Activated naive CD8-positive, alpha-beta T cell treated with anti-CD3 and anti-CD28 coated beads, Interleukin-2, amount 10 ng/mL, durations not matched to agents 7 days and 5 days (primary cell): ENCODE measurements around the gene ANK2. TPM values are rescaled to one million over a fixed set of nuclear protein-coding genes. Genes with fewer than 3 reads are reported as not detected.
"Not testable (repeated sequence)": the region's sequence is repeated elsewhere in the genome, so short reads cannot be mapped to it uniquely, and the experiment has no call there.

Source experiments
- ATAC-seq: fragments of 150-1000 bp; cut with Tn5 transposase; one replicate; pipeline ENCODE4 v1.10.0; 2021; ENCODE audit warnings: low read depth, moderate library complexity
- POLR2A ChIA-PET: fragments of 350-600 bp; sonication (Branson Sonifier 250); formaldehyde crosslinking; loops from one replicate; lab custom pipeline; 2021; ENCODE audit warnings: antibody characterized with exemption; lab: Charles Lee
- DNase-seq: peaks from one replicate; pipeline ENCODE4 v3.0.0; 2021
- H3K27ac Mint-ChIP-seq: one replicate; pipeline ENCODE4 v1.8.0; 2022; ENCODE audit warnings: mild to moderate bottlenecking, mixed read lengths
- H3K27me3 Mint-ChIP-seq: one replicate; pipeline ENCODE4 v1.8.0; 2022; ENCODE audit warnings: mild to moderate bottlenecking, moderate library complexity, mixed read lengths
- H3K36me3 Mint-ChIP-seq: one replicate; pipeline ENCODE4 v1.8.0; 2021; ENCODE audit warnings: mild to moderate bottlenecking, mixed read lengths
- H3K4me1 Mint-ChIP-seq: one replicate; pipeline ENCODE4 v1.8.0; 2021; ENCODE audit warnings: mixed read lengths
- H3K4me3 Mint-ChIP-seq: one replicate; pipeline ENCODE4 v1.8.0; 2022; ENCODE audit warnings: mild to moderate bottlenecking, moderate library complexity, mixed read lengths
- H3K9me3 Mint-ChIP-seq: one replicate; pipeline ENCODE4 v1.8.0; 2021; ENCODE audit warnings: mixed read lengths
- total RNA-seq, 2 experiments: library from RNA; stranded (reverse); gene quantifications; one replicate each; pipeline ENCODE4 v1.2.3, GENCODE V29; 2021

Gene ANK2
- total RNA-seq, 2 experiments from 2014 or later = 0.69 to 1.8 TPM

GRCh38 chr4:113059449-113060182 lies 10.2 kb downstream of the ANK2 start:
- DNase-seq (no peak), ATAC-seq (no peak)
- POLR2A ChIA-PET = no interaction called here

DNA sequence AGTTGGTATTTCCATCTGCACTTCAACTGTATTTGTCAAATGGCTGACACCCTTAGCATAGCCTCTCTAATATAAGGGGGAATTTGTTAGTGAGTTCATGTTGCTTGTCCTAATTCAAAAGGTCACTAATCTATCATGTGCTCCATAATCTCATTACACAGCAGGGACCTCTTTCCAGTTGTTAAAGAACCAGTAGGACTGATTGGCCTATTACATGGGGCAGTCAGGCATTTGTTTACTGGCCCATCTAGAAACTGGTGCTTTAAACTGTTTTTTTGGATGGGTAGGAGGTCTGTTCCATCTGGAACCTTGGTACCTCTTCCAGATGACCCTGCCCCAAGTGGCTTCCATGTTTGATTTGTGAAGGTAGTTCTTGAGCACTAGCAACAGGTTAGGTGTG lies 11.4 kb downstream of the ANK2 start:
- POLR2A ChIA-PET = no interaction called here
- DNase-seq (no peak), ATAC-seq (no peak)
- Mint-ChIP-seq H3K9me3 (no peaks in the 10 kb centered on the region), H3K27me3 (peaks cover 3% of the 10 kb centered on the region), H3K27ac (no peak overlapping the region), H3K36me3 (no peaks in the 10 kb centered on the region), H3K4me3 (no peak overlapping the region), H3K4me1 (no peaks in the 10 kb centered on the region)

More at GRCh38 chr4:113059449-113060182, 10.2 kb downstream of the ANK2 start:
- Mint-ChIP-seq H3K4me3 (no peak overlapping the region), H3K27ac (no peak overlapping the region), H3K9me3 (no peaks in the 10 kb centered on the region), H3K36me3 (no peaks in the 10 kb centered on the region), H3K4me1 (no peaks in the 10 kb centered on the region), H3K27me3 (peaks cover 3% of the 10 kb centered on the region)

DNA sequence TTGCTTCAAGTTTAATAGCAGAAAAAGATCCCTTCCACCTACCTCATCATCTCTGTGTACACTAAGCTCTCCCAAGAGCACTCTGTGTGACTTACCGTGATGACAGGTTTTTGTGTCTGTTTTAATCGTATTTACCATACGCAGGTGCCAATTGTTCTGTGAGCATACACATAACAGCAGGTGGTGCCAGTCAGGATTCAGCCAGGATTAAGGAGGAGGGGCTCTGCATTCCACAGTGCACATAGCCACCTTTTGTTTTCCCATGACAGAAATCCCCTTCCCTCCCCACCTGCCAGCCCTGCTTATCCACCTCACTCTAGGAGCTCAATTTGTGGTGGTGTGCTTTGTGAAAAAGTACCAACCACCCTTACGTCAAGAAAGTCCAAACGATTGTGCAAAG lies 14.8 kb downstream of the ANK2 start:
- H3K4me1 Mint-ChIP-seq = no peaks in the 10 kb centered on the region
- no peak for ATAC-seq
- no peak overlapping the region for H3K4me3 Mint-ChIP-seq
- no peak for DNase-seq
- POLR2A ChIA-PET = no interaction called here
- H3K36me3 Mint-ChIP-seq = no peaks in the 10 kb centered on the region
- H3K9me3 Mint-ChIP-seq = no peaks in the 10 kb centered on the region
- no peak overlapping the region for H3K27ac Mint-ChIP-seq
- H3K27me3 Mint-ChIP-seq = no peaks in the 10 kb centered on the region

DNA sequence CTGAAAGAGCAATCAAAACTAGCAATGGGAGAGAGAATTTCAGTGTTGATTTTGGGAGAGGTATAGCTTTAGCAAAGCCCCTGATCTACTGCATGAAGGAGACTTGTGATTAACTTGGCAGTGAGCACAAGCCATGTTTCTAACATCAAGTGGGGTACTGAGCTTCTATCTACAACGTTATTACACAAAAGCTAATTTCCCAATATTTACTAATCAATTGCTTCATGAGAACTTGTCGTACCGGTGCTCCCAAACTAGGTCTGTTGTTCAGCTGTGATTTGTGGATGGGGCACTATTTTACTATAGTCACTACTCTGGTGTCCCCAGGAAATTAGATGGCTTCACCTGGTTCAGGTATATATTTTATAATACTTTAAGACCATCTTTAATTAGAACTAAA lies 16.2 kb downstream of the ANK2 start:
- POLR2A ChIA-PET = no interaction called here
- H3K4me3 Mint-ChIP-seq = no peak overlapping the region
- ATAC-seq = no peak
- no peaks in the 10 kb centered on the region for H3K9me3 Mint-ChIP-seq
- H3K36me3 Mint-ChIP-seq = no peaks in the 10 kb centered on the region
- H3K27ac Mint-ChIP-seq = no peak overlapping the region
- no peaks in the 10 kb centered on the region for H3K4me1 Mint-ChIP-seq
- no peaks in the 10 kb centered on the region for H3K27me3 Mint-ChIP-seq
- DNase-seq = no peak

DNA sequence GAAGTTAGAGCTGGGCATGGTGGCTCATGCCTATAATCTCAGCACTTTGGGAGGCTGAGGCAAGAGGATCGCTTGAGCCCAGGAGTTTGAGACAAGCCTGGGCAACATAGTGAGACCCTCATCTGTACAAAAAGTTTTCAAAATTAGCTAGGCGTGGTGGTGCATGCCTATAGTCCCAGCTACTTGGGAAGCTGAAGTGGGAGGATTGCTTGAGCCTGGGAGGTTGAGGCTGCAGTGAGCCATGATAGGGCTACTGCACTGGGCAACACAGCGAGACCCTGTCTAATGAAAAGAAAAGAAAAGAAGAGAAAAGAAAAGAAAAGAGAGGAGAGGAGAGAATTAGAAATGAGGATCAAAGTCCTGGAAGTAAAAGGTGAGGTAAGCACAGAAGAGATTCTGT lies 19.3 kb downstream of the ANK2 start:
- H3K36me3 Mint-ChIP-seq, H3K4me3 Mint-ChIP-seq, H3K9me3 Mint-ChIP-seq, ATAC-seq, H3K4me1 Mint-ChIP-seq, POLR2A ChIA-PET, H3K27ac Mint-ChIP-seq, H3K27me3 Mint-ChIP-seq, DNase-seq: not testable (repeated sequence)

DNA sequence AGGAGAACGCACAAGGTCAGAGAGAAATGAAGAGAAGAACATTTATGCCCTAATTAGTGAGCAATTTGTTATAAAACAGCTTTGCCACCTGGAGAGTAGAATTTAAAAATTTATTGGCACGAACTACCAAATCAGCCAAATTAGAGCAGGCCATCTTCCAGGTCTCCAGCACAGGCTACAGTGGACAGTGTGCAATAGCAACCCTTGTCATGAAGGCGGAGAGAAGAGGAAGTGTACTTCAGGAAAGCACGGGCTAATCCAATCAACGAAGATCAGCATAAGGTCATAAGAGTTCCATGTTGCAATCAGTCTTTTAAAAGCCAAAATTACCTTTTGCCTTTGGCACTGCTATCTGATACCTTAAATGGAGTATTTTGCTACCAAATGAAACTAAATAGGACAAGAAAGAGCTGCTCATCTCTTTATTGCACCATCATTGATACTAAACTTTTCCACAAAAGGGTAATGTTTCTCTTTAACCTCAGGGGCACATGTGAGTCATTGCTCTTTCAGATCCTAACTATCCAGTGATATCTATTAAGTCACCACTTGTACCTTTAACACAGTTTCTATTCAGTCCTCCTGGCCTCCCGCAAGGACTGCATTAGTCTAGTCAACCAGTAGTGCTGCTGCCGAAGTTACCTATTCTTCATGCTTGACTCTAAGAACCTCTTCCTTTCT lies 19.9 kb downstream of the ANK2 start:
- POLR2A ChIA-PET = no interaction called here
- no peak overlapping the region for H3K27ac Mint-ChIP-seq
- H3K9me3 Mint-ChIP-seq = no peaks in the 10 kb centered on the region
- ATAC-seq = no peak
- H3K4me1 Mint-ChIP-seq = no peaks in the 10 kb centered on the region
- DNase-seq = no peak
- H3K36me3 Mint-ChIP-seq = no peaks in the 10 kb centered on the region
- H3K27me3 Mint-ChIP-seq = no peaks in the 10 kb centered on the region
- H3K4me3 Mint-ChIP-seq = no peak overlapping the region

DNA sequence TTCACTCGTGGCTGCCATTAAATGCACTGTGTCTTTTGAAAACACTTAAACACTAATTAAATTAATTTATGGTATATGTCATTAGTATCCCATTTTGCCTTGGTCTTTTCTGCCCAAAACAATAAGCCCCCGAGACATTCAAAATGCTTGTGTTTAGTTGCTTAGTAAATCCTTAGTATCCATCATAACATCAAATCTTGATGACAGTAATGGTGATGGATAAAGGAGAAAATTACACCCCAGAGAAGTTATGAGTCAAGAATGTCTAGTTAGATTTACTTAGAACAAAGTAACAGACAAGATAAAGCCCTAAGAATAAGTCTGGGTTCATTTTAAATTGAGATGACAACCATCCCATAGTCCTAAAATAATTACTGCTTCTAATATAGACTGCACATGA lies 21.3 kb downstream of the ANK2 start:
- Mint-ChIP-seq H3K4me1 (no peaks in the 10 kb centered on the region), H3K9me3 (no peaks in the 10 kb centered on the region), H3K36me3 (no peaks in the 10 kb centered on the region), H3K27me3 (no peaks in the 10 kb centered on the region), H3K4me3 (no peak overlapping the region), H3K27ac (no peak overlapping the region)
- DNase-seq (no peak), ATAC-seq (no peak)
- POLR2A ChIA-PET = no interaction called here

DNA sequence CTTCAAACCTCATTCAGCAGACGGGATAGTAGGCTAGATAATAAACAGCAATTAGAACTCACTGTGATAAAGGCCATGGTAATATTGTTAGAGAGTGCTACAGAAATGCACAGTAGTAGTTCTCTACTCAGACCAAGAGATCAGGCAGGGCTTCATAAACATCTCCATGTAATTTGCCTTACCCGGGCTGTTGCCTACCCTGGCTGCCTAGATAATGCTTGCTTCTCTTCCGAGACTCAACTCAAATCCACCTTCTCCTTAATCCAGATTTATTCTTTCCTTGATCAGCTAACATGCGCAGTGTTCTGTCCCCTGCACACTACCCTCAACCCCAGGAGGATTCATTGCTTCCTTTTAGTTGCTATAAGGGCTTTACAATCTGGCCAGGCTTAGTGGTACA lies 21.8 kb downstream of the ANK2 start:
- POLR2A ChIA-PET = no interaction called here
- H3K4me1 Mint-ChIP-seq = no peaks in the 10 kb centered on the region
- ATAC-seq (no peak), DNase-seq (no peak)
- no peaks in the 10 kb centered on the region for H3K27me3 Mint-ChIP-seq
- H3K36me3 Mint-ChIP-seq = no peaks in the 10 kb centered on the region
- no peak overlapping the region for H3K4me3 Mint-ChIP-seq
- H3K27ac Mint-ChIP-seq = no peak overlapping the region
- no peaks in the 10 kb centered on the region for H3K9me3 Mint-ChIP-seq

- H3K36me3 Mint-ChIP-seq = no peaks in the 10 kb centered on the region
- H3K4me3 Mint-ChIP-seq = no peak overlapping the region
- H3K27me3 Mint-ChIP-seq = no peaks in the 10 kb centered on the region
- ATAC-seq = no peak
- H3K4me1 Mint-ChIP-seq = no peaks in the 10 kb centered on the region
- H3K9me3 Mint-ChIP-seq = no peaks in the 10 kb centered on the region
- H3K27ac Mint-ChIP-seq = no peak overlapping the region
- POLR2A ChIA-PET = no interaction called here
- no peak for DNase-seq
These were observed 22.4 kb downstream of the ANK2 start for GRCh38 chr4:113071805-113072204.

DNA sequence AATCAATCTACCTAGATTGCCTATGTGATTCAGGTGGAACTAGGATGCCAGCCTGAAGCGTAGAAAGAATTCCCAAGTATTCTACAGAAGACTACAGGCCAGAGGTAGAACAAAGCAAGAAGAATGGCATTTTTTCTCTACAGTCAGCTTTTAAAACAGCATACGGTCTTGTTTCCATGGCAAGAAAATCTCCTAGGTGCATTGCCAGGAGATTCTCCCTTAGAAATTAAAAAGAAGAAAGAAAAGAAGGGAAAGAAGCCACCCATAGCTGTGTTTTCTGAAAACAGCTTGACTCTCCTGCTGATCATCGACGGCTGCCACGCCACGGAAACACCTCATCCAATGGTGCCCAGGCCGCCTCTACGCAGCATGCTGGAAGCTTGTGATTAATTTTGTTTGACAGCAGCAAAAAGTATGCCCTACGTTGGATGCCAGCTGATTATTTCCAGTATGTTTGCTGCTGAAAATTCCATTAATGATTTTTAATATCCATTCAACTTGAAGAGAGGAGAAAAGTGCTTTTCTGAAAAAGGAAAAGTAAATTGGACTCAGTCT lies 24.1 kb downstream of the ANK2 start:
- POLR2A ChIA-PET = no interaction called here
- ATAC-seq = no peak
- Mint-ChIP-seq H3K4me1 (no peaks in the 10 kb centered on the region), H3K36me3 (no peaks in the 10 kb centered on the region), H3K27me3 (no peaks in the 10 kb centered on the region), H3K27ac (no peak overlapping the region), H3K9me3 (no peaks in the 10 kb centered on the region), H3K4me3 (no peak overlapping the region)
- DNase-seq = no peak

GRCh38 chr4:113077575-113077974 lies 28.1 kb downstream of the ANK2 start:
- no peak for ATAC-seq
- Mint-ChIP-seq H3K4me3 (no peak overlapping the region), H3K27me3 (no peaks in the 10 kb centered on the region), H3K9me3 (no peaks in the 10 kb centered on the region), H3K36me3 (no peaks in the 10 kb centered on the region), H3K4me1 (no peaks in the 10 kb centered on the region), H3K27ac (no peak overlapping the region)
- POLR2A ChIA-PET = no interaction called here
- no peak for DNase-seq

DNA sequence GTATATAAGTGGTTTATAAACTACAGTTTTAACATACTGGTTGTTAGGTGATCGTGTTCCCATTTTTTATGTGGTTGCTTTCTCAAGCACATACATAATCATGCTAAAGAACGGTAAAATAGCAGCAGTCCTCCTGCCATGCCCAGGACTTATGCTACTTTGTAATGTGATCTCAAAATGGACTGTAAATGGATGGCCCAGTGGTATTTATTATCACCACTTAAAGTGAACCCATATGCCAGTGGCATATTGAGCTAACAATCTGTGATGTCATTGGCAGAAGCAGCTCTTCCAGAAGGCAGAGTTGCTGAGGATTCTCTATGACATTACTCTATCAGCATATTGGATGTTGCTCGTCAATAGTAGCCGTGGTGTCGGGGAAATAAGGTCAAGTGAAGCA lies 28.6 kb downstream of the ANK2 start:
- POLR2A ChIA-PET = no interaction called here
- Mint-ChIP-seq H3K27me3 (no peaks in the 10 kb centered on the region), H3K9me3 (no peaks in the 10 kb centered on the region), H3K4me3 (no peak overlapping the region), H3K36me3 (no peaks in the 10 kb centered on the region), H3K27ac (no peak overlapping the region), H3K4me1 (no peaks in the 10 kb centered on the region)
- no peak for DNase-seq
- ATAC-seq = no peak

- no peak overlapping the region for H3K27ac Mint-ChIP-seq
- H3K4me1 Mint-ChIP-seq = no peaks in the 10 kb centered on the region
- ATAC-seq (no peak), DNase-seq (no peak)
- no peaks in the 10 kb centered on the region for H3K36me3 Mint-ChIP-seq
- H3K4me3 Mint-ChIP-seq = no peak overlapping the region
- H3K9me3 Mint-ChIP-seq = no peaks in the 10 kb centered on the region
- H3K27me3 Mint-ChIP-seq = no peaks in the 10 kb centered on the region
- POLR2A ChIA-PET = no interaction called here
These were observed 30.6 kb downstream of the ANK2 start for GRCh38 chr4:113080050-113080449.

- POLR2A ChIA-PET = no interaction called here
- DNase-seq = no peak
- Mint-ChIP-seq H3K36me3 (no peaks in the 10 kb centered on the region), H3K4me1 (no peaks in the 10 kb centered on the region), H3K9me3 (no peaks in the 10 kb centered on the region), H3K27me3 (no peaks in the 10 kb centered on the region), H3K27ac (no peak overlapping the region), H3K4me3 (no peak overlapping the region)
- ATAC-seq = no peak
These were observed 31.2 kb downstream of the ANK2 start for GRCh38 chr4:113080624-113081023.
